C1 segment of cervical spinal cord (tissue), 14 donors: ENCODE measurements around the gene BHLHA9.
"Not testable (repeated sequence)": the region's sequence is repeated elsewhere in the genome, so short reads cannot be mapped to it uniquely, and the experiment has no call there.

Source experiments
- DNase-seq, 14 donors: peaks; one replicate each; lab custom pipeline; 2025; lab: John Stamatoyannopoulos, UW

Gene BHLHA9

GRCh38 chr17:1300371-1300905, 30.2 kb downstream of the BHLHA9 start:
- no peak for DNase-seq

- DNase-seq: no peak
These were observed 31.3 kb downstream of the BHLHA9 start for GRCh38 chr17:1301546-1301945.

- DNase-seq: no peak
These were observed 32.5 kb downstream of the BHLHA9 start for GRCh38 chr17:1302761-1303160.

GRCh38 chr17:1304522-1304921, 34.3 kb downstream of the BHLHA9 start:
- DNase-seq: no peak

GRCh38 chr17:1304962-1305563, 34.8 kb downstream of the BHLHA9 start:
- DNase-seq: no peak

GRCh38 chr17:1307829-1308228, 37.6 kb downstream of the BHLHA9 start:
- not testable (repeated sequence) for DNase-seq

- DNase-seq: no peak
These were observed 42.1 kb downstream of the BHLHA9 start for GRCh38 chr17:1312261-1312870.

GRCh38 chr17:1313270-1314005, 43.2 kb downstream of the BHLHA9 start:
- no peak for DNase-seq

- DNase-seq: no peak
These were observed 45.2 kb downstream of the BHLHA9 start for GRCh38 chr17:1315409-1315808.

GRCh38 chr17:1315891-1316403, 45.7 kb downstream of the BHLHA9 start:
- no peak for DNase-seq
